Keratinocyte (primary cell): ENCODE measurements around the gene YJU2.

Experiments
- EZH2 ChIP-seq: IDR thresholded peaks from one replicate; pipeline ENCODE4 v1.6.1; 2012; ENCODE audit warnings: inconsistent platforms, mild to moderate bottlenecking, low read length, moderate library complexity
- TF ChIP-seq, protein P1 (sequence below), 3 experiments: IDR thresholded peaks in 1 of 3; conservative IDR thresholded peaks in 1 of 3; optimal IDR thresholded peaks in 1 of 3; 2 replicates in 2 of 3; 3 replicates in 1 of 3; pipeline versions ENCODE3 to v1.5.1; 2011; ENCODE audit warnings: low read length in 3 of 3, mild to moderate bottlenecking in 3 of 3, moderate library complexity in 2 of 3, control low read depth in 1 of 3, inconsistent platforms in 1 of 3; ENCODE audit not compliant: insufficient read depth in 2 of 3; ENCODE audit errors: extremely low read depth in 1 of 3

DNA sequence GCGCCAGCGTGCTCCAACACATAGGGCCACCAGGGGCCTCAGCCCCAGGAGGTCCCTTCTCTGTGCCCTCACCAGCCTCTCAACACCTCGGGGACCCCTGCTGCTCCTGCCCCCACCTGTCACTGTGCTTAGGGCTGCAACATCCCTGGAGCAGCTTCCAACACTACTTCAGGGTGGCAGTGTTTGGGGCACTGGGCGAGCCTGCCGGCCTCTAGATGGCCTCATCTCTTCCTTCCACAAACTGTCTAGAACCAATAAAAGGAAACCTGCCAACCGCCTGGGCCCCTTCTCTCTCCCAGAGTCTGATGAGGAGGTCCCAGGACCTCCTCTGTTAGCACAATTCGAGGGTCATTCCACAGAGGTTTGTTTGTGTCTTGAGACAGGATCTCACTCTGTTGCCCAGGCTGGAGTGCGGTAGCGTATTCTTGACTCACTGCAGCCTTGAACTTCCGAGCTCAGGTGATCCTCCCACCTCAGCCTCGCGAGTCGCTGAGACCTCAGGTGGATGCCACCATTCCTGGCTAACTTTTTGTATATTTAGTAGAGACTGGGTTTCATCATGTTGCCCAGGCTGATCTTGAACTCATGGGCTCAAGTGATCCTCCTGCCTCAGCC, 22.0 kb downstream of the YJU2 start:
- TF ChIP-seq, protein P1, sequence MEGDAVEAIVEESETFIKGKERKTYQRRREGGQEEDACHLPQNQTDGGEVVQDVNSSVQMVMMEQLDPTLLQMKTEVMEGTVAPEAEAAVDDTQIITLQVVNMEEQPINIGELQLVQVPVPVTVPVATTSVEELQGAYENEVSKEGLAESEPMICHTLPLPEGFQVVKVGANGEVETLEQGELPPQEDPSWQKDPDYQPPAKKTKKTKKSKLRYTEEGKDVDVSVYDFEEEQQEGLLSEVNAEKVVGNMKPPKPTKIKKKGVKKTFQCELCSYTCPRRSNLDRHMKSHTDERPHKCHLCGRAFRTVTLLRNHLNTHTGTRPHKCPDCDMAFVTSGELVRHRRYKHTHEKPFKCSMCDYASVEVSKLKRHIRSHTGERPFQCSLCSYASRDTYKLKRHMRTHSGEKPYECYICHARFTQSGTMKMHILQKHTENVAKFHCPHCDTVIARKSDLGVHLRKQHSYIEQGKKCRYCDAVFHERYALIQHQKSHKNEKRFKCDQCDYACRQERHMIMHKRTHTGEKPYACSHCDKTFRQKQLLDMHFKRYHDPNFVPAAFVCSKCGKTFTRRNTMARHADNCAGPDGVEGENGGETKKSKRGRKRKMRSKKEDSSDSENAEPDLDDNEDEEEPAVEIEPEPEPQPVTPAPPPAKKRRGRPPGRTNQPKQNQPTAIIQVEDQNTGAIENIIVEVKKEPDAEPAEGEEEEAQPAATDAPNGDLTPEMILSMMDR (optimal IDR thresholded peaks at IDR 0.05 in 1 of 3, IDR thresholded peaks at IDR 0.05 in 1 of 3, conservative IDR thresholded peaks at IDR 0.05 in 1 of 3; ENCODE audit: extremely low read depth in 1 of 3, insufficient read depth in 2 of 3, low read length in 3 of 3), result peak in 1 of 3 experiments; percentile 4
- no peak for TF ChIP-seq EZH2
